ENCODE measurements around the gene RUNX3. TPM values are rescaled to one million over a fixed set of nuclear protein-coding genes. Genes with fewer than 3 reads are reported as not detected.
"Not testable (repeated sequence)": the region's sequence is repeated elsewhere in the genome, so short reads cannot be mapped to it uniquely, and the experiment has no call there.

Gene RUNX3
- total RNA-seq, 4 donors from 2014 or later, result 0.27 to 2.8 (median 0.77) TPM

DNA sequence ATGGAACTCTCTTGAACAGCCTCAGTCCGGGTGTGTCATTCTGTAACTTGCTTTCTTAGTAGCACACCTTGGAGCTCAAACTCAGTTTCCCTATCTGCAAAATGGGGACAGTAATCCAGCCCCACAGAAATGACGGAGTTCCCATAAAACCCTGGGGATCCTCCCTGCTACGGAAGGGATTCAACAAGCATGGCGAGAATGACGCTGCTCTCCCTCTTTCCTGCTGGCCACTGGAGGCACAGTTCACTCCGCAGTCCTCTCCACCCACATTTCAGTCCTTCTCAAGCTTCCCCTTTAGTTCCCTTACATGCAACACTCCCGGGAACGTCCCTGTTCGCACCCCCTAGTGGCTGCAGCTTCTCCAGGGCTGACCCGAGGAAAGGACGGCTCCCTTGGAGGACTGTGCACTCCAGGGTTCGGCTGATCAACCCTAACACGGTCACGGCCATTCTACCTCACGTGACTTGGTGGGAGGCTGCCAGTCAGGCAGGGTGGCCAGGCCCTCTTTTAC lies 20.6 kb downstream of the RUNX3 start:
- H3K36me3 ChIP-seq, result no peaks in the 10 kb centered on the region
- H3K27me3 ChIP-seq, result no peaks in the 10 kb centered on the region
- TF ChIP-seq CTCF (IDR thresholded peaks at IDR 0.05) (peak in 4 of 6 experiments; percentile 10 to 41 (median 31)), POLR2A (IDR thresholded peaks at IDR 0.05) (no peak)
- H3K4me1 ChIP-seq, result no peaks in the 10 kb centered on the region
- WGBS, 2 donors, result 13 to 21% methylated on average over 15 of the region's 15 CpGs
- intact Hi-C loops (cut with DNase I), result no loop called here
- no peaks in the 10 kb centered on the region for H3K9me3 ChIP-seq
- no peak overlapping the region for H3K27ac ChIP-seq
- no peak overlapping the region for H3K4me3 ChIP-seq (replicated peaks in 1 of 3)
- peak; percentile 38 to 39 for DNase-seq

- H3K4me3 ChIP-seq (replicated peaks in 1 of 3), result no peak overlapping the region
- no peaks in the 10 kb centered on the region for H3K36me3 ChIP-seq
- no peaks in the 10 kb centered on the region for H3K9me3 ChIP-seq
- WGBS, 2 donors, result 65 to 79% methylated on average over 7 of the region's 7 CpGs
- H3K4me1 ChIP-seq, result no peaks in the 10 kb centered on the region
- no peaks in the 10 kb centered on the region for H3K27me3 ChIP-seq
- no peak overlapping the region for H3K27ac ChIP-seq
- no peak for DNase-seq
- intact Hi-C loops (cut with DNase I), result no loop called here
- TF ChIP-seq POLR2A (IDR thresholded peaks at IDR 0.05) (no peak), CTCF (IDR thresholded peaks at IDR 0.05) (no peak)
These were observed 21.4 kb downstream of the RUNX3 start for GRCh38 chr1:24908591-24909259.

GRCh38 chr1:24907587-24908294 lies 22.3 kb downstream of the RUNX3 start:
- H3K4me1 ChIP-seq; H3K36me3 ChIP-seq; H3K27ac ChIP-seq; H3K27me3 ChIP-seq; H3K4me3 ChIP-seq (replicated peaks in 1 of 3); H3K9me3 ChIP-seq; intact Hi-C loops (cut with DNase I); DNase-seq: not testable (repeated sequence)
- 90 to 93% methylated on average over 57 of the region's 57 CpGs for WGBS, 2 donors

- no peak overlapping the region for H3K4me3 ChIP-seq (replicated peaks in 1 of 3)
- H3K4me1 ChIP-seq, result no peaks in the 10 kb centered on the region
- intact Hi-C loops (cut with DNase I), result no loop called here
- TF ChIP-seq POLR2A (IDR thresholded peaks at IDR 0.05), result no peak
- TF ChIP-seq CTCF (IDR thresholded peaks at IDR 0.05), result no peak
- WGBS, 2 donors, result 81 to 88% methylated on average over 6 to 19 of the region's 20 CpGs
- DNase-seq, result no peak
- no peak overlapping the region for H3K27ac ChIP-seq
- no peaks in the 10 kb centered on the region for H3K9me3 ChIP-seq
- H3K36me3 ChIP-seq, result no peaks in the 10 kb centered on the region
- no peaks in the 10 kb centered on the region for H3K27me3 ChIP-seq
These were observed 23.2 kb downstream of the RUNX3 start for GRCh38 chr1:24906760-24907490.

DNA sequence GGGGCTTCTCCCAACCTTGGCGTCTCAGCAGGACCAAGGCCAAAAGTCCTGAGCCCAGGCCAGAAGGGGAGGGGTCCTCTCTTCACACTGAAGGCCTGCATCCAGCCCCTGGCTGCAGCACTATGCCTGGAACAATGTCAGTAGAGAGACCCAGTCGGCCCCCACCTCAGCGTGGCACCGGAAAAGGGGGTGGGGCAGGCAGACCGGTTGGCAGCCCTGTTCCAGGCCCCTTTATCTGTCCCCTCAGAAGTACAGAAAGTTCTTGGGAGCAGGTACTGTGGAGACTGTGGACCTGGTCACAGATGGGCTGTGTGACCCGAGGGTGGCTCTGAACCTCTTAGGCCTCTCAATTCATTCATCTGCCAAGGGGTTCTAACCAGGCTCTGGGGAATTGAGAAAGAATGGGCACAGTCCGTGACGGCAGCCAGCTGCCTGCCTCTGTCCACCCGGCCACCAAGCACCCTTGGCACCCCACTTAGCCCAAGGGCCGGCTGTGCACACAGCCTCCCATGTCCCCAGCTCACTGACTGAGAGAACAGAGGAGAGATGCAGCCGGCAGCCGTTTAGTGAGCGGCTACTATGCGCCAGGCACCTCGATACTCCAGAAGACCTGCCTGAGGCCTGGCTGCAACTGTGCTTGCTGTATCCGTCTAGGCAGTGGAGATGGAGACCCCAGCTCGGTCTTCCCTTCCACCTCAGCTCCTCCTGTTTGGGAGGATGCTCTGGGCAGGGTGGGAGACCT lies 23.9 kb downstream of the RUNX3 start:
- WGBS, 2 donors, result 76 to 80% methylated on average over 11 to 16 of the region's 17 CpGs
- H3K27ac ChIP-seq, result no peak overlapping the region
- intact Hi-C loops (cut with DNase I), result no loop called here

More for the DNA sequence above, 23.9 kb downstream of the RUNX3 start:
- Histone ChIP-seq H3K4me3 (replicated peaks in 1 of 3) (no peak overlapping the region), H3K27me3 (no peaks in the 10 kb centered on the region), H3K36me3 (no peaks in the 10 kb centered on the region), H3K4me1 (no peaks in the 10 kb centered on the region), H3K9me3 (no peaks in the 10 kb centered on the region)
- DNase-seq, result no peak
- no peak for TF ChIP-seq POLR2A (IDR thresholded peaks at IDR 0.05)
- no peak for TF ChIP-seq CTCF (IDR thresholded peaks at IDR 0.05)

All from thyroid gland (tissue), 4 donors.